ENCODE data around the gene COL4A6. TPM values are rescaled to one million over a fixed set of nuclear protein-coding genes. Genes with fewer than 3 reads are reported as not detected.

COL4A6 gene
- total RNA-seq, 1 experiment from 2014 or later, result 0.28 TPM

DNA sequence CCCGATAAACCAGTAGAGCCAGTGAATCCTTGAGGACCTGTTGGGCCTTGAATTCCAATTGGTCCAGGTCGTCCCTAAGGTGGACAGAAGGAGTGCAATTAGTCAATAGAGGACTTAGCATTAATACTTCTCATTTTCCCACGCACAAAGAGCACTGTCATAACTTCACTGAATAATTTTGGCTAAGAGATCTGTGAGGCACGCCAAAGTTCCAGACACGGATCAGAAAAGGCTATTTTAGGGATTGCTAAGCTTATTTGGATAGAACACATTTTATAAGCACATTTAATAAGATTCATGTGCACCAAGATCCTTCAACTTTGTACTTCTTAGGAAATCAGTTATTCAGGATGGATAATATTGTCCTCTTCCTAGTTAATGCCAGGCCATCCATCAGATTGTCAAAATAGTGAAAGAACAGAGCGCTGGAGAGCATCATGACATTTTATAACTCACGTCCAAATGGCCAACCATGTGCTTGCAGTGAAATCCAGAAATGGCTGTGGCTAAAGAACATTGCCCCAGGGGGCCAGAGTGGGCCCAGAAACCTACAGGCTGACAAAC lies 216.8 kb downstream of the COL4A6 start:
- no peak for TF ChIP-seq TCF7L2 (IDR thresholded peaks at IDR 0.05; ENCODE audit: low read depth, low read length)
- TF ChIP-seq POLR2AphosphoS5 (IDR thresholded peaks at IDR 0.05; ENCODE audit: low read depth, low read length), result no peak
- TF ChIP-seq SIN3A (IDR thresholded peaks at IDR 0.05; ENCODE audit: borderline replicate concordance, insufficient read depth, low read depth, low read length), result no peak
- TF ChIP-seq, protein P1, sequence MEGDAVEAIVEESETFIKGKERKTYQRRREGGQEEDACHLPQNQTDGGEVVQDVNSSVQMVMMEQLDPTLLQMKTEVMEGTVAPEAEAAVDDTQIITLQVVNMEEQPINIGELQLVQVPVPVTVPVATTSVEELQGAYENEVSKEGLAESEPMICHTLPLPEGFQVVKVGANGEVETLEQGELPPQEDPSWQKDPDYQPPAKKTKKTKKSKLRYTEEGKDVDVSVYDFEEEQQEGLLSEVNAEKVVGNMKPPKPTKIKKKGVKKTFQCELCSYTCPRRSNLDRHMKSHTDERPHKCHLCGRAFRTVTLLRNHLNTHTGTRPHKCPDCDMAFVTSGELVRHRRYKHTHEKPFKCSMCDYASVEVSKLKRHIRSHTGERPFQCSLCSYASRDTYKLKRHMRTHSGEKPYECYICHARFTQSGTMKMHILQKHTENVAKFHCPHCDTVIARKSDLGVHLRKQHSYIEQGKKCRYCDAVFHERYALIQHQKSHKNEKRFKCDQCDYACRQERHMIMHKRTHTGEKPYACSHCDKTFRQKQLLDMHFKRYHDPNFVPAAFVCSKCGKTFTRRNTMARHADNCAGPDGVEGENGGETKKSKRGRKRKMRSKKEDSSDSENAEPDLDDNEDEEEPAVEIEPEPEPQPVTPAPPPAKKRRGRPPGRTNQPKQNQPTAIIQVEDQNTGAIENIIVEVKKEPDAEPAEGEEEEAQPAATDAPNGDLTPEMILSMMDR (IDR thresholded peaks at IDR 0.05), result no peak
- TF ChIP-seq, protein P2, sequence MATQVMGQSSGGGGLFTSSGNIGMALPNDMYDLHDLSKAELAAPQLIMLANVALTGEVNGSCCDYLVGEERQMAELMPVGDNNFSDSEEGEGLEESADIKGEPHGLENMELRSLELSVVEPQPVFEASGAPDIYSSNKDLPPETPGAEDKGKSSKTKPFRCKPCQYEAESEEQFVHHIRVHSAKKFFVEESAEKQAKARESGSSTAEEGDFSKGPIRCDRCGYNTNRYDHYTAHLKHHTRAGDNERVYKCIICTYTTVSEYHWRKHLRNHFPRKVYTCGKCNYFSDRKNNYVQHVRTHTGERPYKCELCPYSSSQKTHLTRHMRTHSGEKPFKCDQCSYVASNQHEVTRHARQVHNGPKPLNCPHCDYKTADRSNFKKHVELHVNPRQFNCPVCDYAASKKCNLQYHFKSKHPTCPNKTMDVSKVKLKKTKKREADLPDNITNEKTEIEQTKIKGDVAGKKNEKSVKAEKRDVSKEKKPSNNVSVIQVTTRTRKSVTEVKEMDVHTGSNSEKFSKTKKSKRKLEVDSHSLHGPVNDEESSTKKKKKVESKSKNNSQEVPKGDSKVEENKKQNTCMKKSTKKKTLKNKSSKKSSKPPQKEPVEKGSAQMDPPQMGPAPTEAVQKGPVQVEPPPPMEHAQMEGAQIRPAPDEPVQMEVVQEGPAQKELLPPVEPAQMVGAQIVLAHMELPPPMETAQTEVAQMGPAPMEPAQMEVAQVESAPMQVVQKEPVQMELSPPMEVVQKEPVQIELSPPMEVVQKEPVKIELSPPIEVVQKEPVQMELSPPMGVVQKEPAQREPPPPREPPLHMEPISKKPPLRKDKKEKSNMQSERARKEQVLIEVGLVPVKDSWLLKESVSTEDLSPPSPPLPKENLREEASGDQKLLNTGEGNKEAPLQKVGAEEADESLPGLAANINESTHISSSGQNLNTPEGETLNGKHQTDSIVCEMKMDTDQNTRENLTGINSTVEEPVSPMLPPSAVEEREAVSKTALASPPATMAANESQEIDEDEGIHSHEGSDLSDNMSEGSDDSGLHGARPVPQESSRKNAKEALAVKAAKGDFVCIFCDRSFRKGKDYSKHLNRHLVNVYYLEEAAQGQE (IDR thresholded peaks at IDR 0.05; ENCODE audit: insufficient read depth in 1 of 2, low read depth in 2 of 2, low read length in 1 of 2), result no peak
- Histone ChIP-seq H3K4me3 (ENCODE audit: low read depth in 2 of 2, low read length in 2 of 2) (no peak overlapping the region), H3K9me3 (ENCODE audit: control insufficient read depth, insufficient read depth, low read depth, low read length) (no peaks in the 10 kb centered on the region), H3K36me3 (ENCODE audit: control insufficient read depth, insufficient read depth, low read length) (no peaks in the 10 kb centered on the region), H3K4me1 (ENCODE audit: control insufficient read depth, insufficient read depth, low read length) (no peaks in the 10 kb centered on the region), H3K27ac (ENCODE audit: low read length) (no peak overlapping the region), H3K27me3 (ENCODE audit: control insufficient read depth, insufficient read depth, low read length) (no peaks in the 10 kb centered on the region)
- in situ Hi-C loops (cut with HindIII; ENCODE audit: low pct_unique_long_range_greater_than_20kb, low sequenced_read_pairs), result no loop called here
- ChIA-PET POLR2A (no interaction called here), CTCF (no interaction called here)
- DNase-seq (ENCODE audit: low read depth, low spot score) (no peak), ATAC-seq (no peak)
- BruUV-seq (replicated peaks), result no TSS peak
- intact Hi-C loops (cut with micrococcal nuclease; ENCODE audit: unreplicated experiment), result loop anchor here (10.0 kb wide), 1 partner anchor 83 kb away; no protein-coding TSS in a partner anchor

GRCh38 chrX:108219949-108220601 lies 218.1 kb downstream of the COL4A6 start:
- in situ Hi-C loops (cut with HindIII; ENCODE audit: low pct_unique_long_range_greater_than_20kb, low sequenced_read_pairs), result no loop called here
- DNase-seq (ENCODE audit: low read depth, low spot score) (no peak), ATAC-seq (no peak)
- H3K27ac ChIP-seq (ENCODE audit: low read length), result no peak overlapping the region
- POLR2A ChIA-PET, result no interaction called here
- intact Hi-C loops (cut with micrococcal nuclease; ENCODE audit: unreplicated experiment), result loop anchor here (10.0 kb wide), 1 partner anchor 85 kb away; no protein-coding TSS in a partner anchor
- H3K4me1 ChIP-seq (ENCODE audit: control insufficient read depth, insufficient read depth, low read length), result no peaks in the 10 kb centered on the region
- TF ChIP-seq SIN3A (IDR thresholded peaks at IDR 0.05; ENCODE audit: borderline replicate concordance, insufficient read depth, low read depth, low read length) (no peak), POLR2AphosphoS5 (IDR thresholded peaks at IDR 0.05; ENCODE audit: low read depth, low read length) (no peak), TCF7L2 (IDR thresholded peaks at IDR 0.05; ENCODE audit: low read depth, low read length) (no peak)
- TF ChIP-seq, protein P1 (IDR thresholded peaks at IDR 0.05), result no peak
- TF ChIP-seq, protein P2 (IDR thresholded peaks at IDR 0.05; ENCODE audit: insufficient read depth in 1 of 2, low read depth in 2 of 2, low read length in 1 of 2), result no peak
- no peaks in the 10 kb centered on the region for H3K36me3 ChIP-seq (ENCODE audit: control insufficient read depth, insufficient read depth, low read length)
- H3K27me3 ChIP-seq (ENCODE audit: control insufficient read depth, insufficient read depth, low read length), result no peaks in the 10 kb centered on the region
- H3K9me3 ChIP-seq (ENCODE audit: control insufficient read depth, insufficient read depth, low read depth, low read length), result no peaks in the 10 kb centered on the region
- no TSS peak for BruUV-seq (replicated peaks)
- H3K4me3 ChIP-seq (ENCODE audit: low read depth in 2 of 2, low read length in 2 of 2), result no peak overlapping the region
- CTCF ChIA-PET, result no interaction called here
